K562 (cell line): ENCODE results near the gene ITSN1. TPM values are rescaled to one million over a fixed set of nuclear protein-coding genes. Genes with fewer than 3 reads are reported as not detected.

Experiments
- ATAC-seq: fragments of 200-7000 bp; cut with Tn5 transposase; 3 replicates; pipeline ENCODE4 v1.9.1; 2020; ENCODE audit warnings: moderate library complexity
- BruUV-seq: library from RNA; stranded (reverse); fragments of 400-500 nt; replicated peaks from 2 replicates; lab custom pipeline; 2021; lab: Mats Ljungman, UMichigan
- CTCF ChIA-PET: fragments of 300-600 bp; formaldehyde crosslinking; extraction: SDS; loops from one replicate; lab custom pipeline; 2021; ENCODE audit warnings: low intra/inter-chr PET ratio; lab: Yijun Ruan, JAX
- POLR2A ChIA-PET: fragments of 300-600, 350-650 bp; sonication (Branson Sonifier 250); formaldehyde crosslinking; extraction: SDS; loops from one replicate; lab custom pipeline; 2021; ENCODE audit warnings: antibody characterized with exemption, inconsistent platforms; lab: Yijun Ruan, JAX
- DNase-seq, 4 experiments: peaks; one replicate each; pipeline versions ENCODE4 v3.0.0 to v3.0.0-alpha.2; 2011 to 2018; ENCODE audit warnings: low spot score in 3 of 4, mixed read lengths in 3 of 4; ENCODE audit errors: extremely low read depth in 1 of 4
- FAIRE-seq: peaks from 2 replicates; lab custom pipeline; 2011; peaks lifted over from hg19 to GRCh38; lab: Jason Lieb, UNC
- H2AFZ ChIP-seq: 2 replicates; pipeline ENCODE4 v1.6.0; 2011; ENCODE audit warnings: low read depth, low read length, control low read depth, inconsistent platforms
- H3K27ac ChIP-seq: fragments of 200-600 bp; 3 replicates; pipeline ENCODE4 v1.8.0; 2011; ENCODE audit warnings: low read depth, mild to moderate bottlenecking, control low read depth, inconsistent platforms, low read length, moderate library complexity, mixed read lengths; ENCODE audit errors: extremely low read depth
- H3K27me3 ChIP-seq, 2 experiments: fragments of 300-600 bp in 1 of 2; 2 replicates in 1 of 2; 3 replicates in 1 of 2; pipeline versions ENCODE4 v1.6.0 to v1.8.0; 2011; ENCODE audit warnings: inconsistent platforms in 2 of 2, low read length in 2 of 2, mild to moderate bottlenecking in 1 of 2, mixed read lengths in 1 of 2, moderate library complexity in 1 of 2; ENCODE audit not compliant: control insufficient read depth in 2 of 2, insufficient read depth in 2 of 2
- H3K36me3 ChIP-seq: fragments of 300-600 bp; 3 replicates; pipeline ENCODE4 v1.8.0; 2011; ENCODE audit warnings: mild to moderate bottlenecking, low read length, inconsistent platforms; ENCODE audit not compliant: control insufficient read depth, insufficient read depth
- H3K4me1 ChIP-seq, 2 experiments: fragments of 200-600 bp in 1 of 2; replicated peaks in 1 of 2; 2 replicates in 1 of 2; 3 replicates in 1 of 2; pipeline versions ENCODE4 v1.5.1 to v1.8.0; 2011; ENCODE audit warnings: inconsistent platforms in 2 of 2, low read length in 2 of 2, mild to moderate bottlenecking in 1 of 2, mixed read lengths in 1 of 2, moderate library complexity in 1 of 2; ENCODE audit not compliant: control insufficient read depth in 2 of 2, insufficient read depth in 2 of 2
- H3K4me2 ChIP-seq: 2 replicates; pipeline ENCODE4 v1.6.1; 2011; ENCODE audit warnings: low read length, control low read depth, inconsistent platforms, mixed read lengths; ENCODE audit not compliant: insufficient read depth
- H3K4me3 ChIP-seq: fragments of 200-600 bp; sonication (generic), shearing (Covaris generic); 2 replicates; pipeline ENCODE4 v1.5.1; 2016; ENCODE audit warnings: control low read depth, inconsistent platforms
- H3K79me2 ChIP-seq: fragments of 200-600 bp; 3 replicates; pipeline ENCODE4 v1.8.0; 2011; ENCODE audit warnings: low read length, inconsistent platforms; ENCODE audit not compliant: control insufficient read depth, insufficient read depth
- H3K9ac ChIP-seq, 2 experiments: 2 replicates each; pipeline versions ENCODE4 v1.6.0 to v1.6.1; 2011; ENCODE audit warnings: low read depth in 2 of 2, low read length in 2 of 2, control low read depth in 1 of 2, inconsistent platforms in 1 of 2, mild to moderate bottlenecking in 1 of 2, mixed read lengths in 1 of 2; ENCODE audit not compliant: insufficient read depth in 1 of 2
- H3K9me1 ChIP-seq: one replicate; pipeline ENCODE4 v1.6.0; 2011; ENCODE audit warnings: inconsistent platforms, mild to moderate bottlenecking, low read length, moderate library complexity; ENCODE audit not compliant: control insufficient read depth, insufficient read depth
- H3K9me3 ChIP-seq: replicated peaks from 2 replicates; pipeline ENCODE4 v1.5.1; 2011; ENCODE audit warnings: low read depth, low read length, inconsistent platforms; ENCODE audit not compliant: control insufficient read depth, insufficient read depth
- H4K20me1 ChIP-seq: replicated peaks from 2 replicates; pipeline ENCODE4 v1.6.1; 2011; ENCODE audit warnings: low read length, inconsistent platforms, mixed read lengths; ENCODE audit not compliant: control insufficient read depth, insufficient read depth
- CBX5 ChIP-seq: IDR thresholded peaks from 2 replicates; pipeline ENCODE4 v1.6.1; 2014; ENCODE audit warnings: low read depth, borderline replicate concordance
- CREB1 ChIP-seq, 2 experiments: sonication (generic) in 1 of 2; formaldehyde crosslinking in 1 of 2; IDR thresholded peaks; 2 replicates each; pipeline versions ENCODE4 v1.6.1 to v1.8.0; 2012 to 2022; ENCODE audit warnings: inconsistent platforms in 1 of 2, mild to moderate bottlenecking in 1 of 2, missing genetic modification reagents in 1 of 2, moderate library complexity in 1 of 2
- GATA2 ChIP-seq: sonication (generic); formaldehyde crosslinking; IDR thresholded peaks from 2 replicates; pipeline ENCODE4 v1.4.0; 2020; ENCODE audit warnings: mild to moderate bottlenecking, missing genetic modification reagents
- HIVEP1 ChIP-seq: fragments of 250-450 bp; sonication (Bioruptor Pico); IDR thresholded peaks from 2 replicates; pipeline ENCODE4 v1.4.0; 2020; ENCODE audit warnings: mild to moderate bottlenecking
- KAT2B ChIP-seq: IDR thresholded peaks from one replicate; pipeline ENCODE4 v1.6.1; 2012; ENCODE audit warnings: low read depth, mild to moderate bottlenecking, control low read depth, inconsistent platforms, low read length, moderate library complexity
- MXI1 ChIP-seq: IDR thresholded peaks from 2 replicates; pipeline ENCODE4 v1.6.1; 2011; ENCODE audit warnings: low read depth, mild to moderate bottlenecking, improper control_type of control experiment, low read length
- NFATC3 ChIP-seq: fragments of 450-650 bp; IDR thresholded peaks from 2 replicates; pipeline ENCODE4 v1.6.1; 2017; ENCODE audit warnings: mild to moderate bottlenecking
- NR3C1 ChIP-seq: sonication (generic); formaldehyde crosslinking; IDR thresholded peaks from 2 replicates; pipeline ENCODE4 v1.8.1; 2022; ENCODE audit warnings: missing genetic modification reagents
- PTRF ChIP-seq: fragments of 450-650 bp; IDR thresholded peaks from 2 replicates; pipeline ENCODE4 v1.6.1; 2016; ENCODE audit warnings: mild to moderate bottlenecking, missing genetic modification characterization, missing compliant biosample characterization
- SAP30 ChIP-seq: fragments of 200-600 bp; sonication (generic); IDR thresholded peaks from 2 replicates; pipeline ENCODE4 v1.6.1; 2012; ENCODE audit warnings: borderline replicate concordance, low read depth, mild to moderate bottlenecking, moderate library complexity, low read length, control low read depth, inconsistent platforms; ENCODE audit not compliant: insufficient read depth, poor library complexity, severe bottlenecking
- STAT5A ChIP-seq: IDR thresholded peaks from 2 replicates; pipeline ENCODE4 v1.6.1; 2012; ENCODE audit warnings: low read length, inconsistent platforms, borderline replicate concordance
- ZFP36 ChIP-seq: fragments of 150-350 bp; IDR thresholded peaks from 2 replicates; pipeline ENCODE4 v1.6.1; 2018; ENCODE audit warnings: low read length, low read depth; ENCODE audit not compliant: partially characterized antibody
- ZFX ChIP-seq: sonication (generic); formaldehyde crosslinking; IDR thresholded peaks from 2 replicates; pipeline ENCODE4 v1.8.0; 2022; ENCODE audit warnings: mild to moderate bottlenecking, missing genetic modification reagents, moderate library complexity
- ZNF75A ChIP-seq: fragments of 450-650 bp; formaldehyde crosslinking; IDR thresholded peaks from 2 replicates; pipeline ENCODE4 v1.4.0; 2020; ENCODE audit warnings: mild to moderate bottlenecking
- WGBS: fragments of 100-300 bp; shearing (Covaris generic); methylation state at CpG from one replicate; pipeline ENCODE4 v1.1.6; 2016; ENCODE audit warnings: low coverage, mixed read lengths; ENCODE audit not compliant: insufficient coverage; ENCODE audit errors: missing lambda C conversion rate; 5-methylcytosine and 5-hydroxymethylcytosine counted together
- in situ Hi-C: fragments of 300-500 bp; cut with MboI; formaldehyde crosslinking; loops from 4 replicates; pipeline ENCODE4 v1.15.0; 2018; ENCODE audit warnings: inconsistent platforms, mixed read lengths
- intact Hi-C: fragments of 100-400 bp; cut with micrococcal nuclease; formaldehyde crosslinking; loops from 2 replicates; pipeline ENCODE4 v1.14.2; 2022
- polyA plus RNA-seq, 8 experiments: library from polyadenylated mRNA; depleted of rRNA in 4 of 8; stranded (reverse) in 5 of 8; unstranded in 3 of 8; fragments of >200 nt; fragmentation: Nextera tagmentation in 2 of 8; fragmentation: Illumina TruSeq in 1 of 8; extraction: Ambion mirVana in 2 of 8; extraction: Trizol in 1 of 8; gene quantifications; 2 replicates each; pipeline versions ENCODE4 v1.2.1 to v1.2.3, GENCODE V29; 2011 to 2014; ENCODE audit warnings: inconsistent platforms in 1 of 8, missing spikeins in 1 of 8
- total RNA-seq, 7 experiments: library from RNA; depleted of rRNA in 6 of 7; stranded (reverse); fragments of >200 nt in 6 of 7; fragmentation: Illumina TruSeq in 2 of 7; extraction: Trizol in 2 of 7; gene quantifications; 2 replicates each; pipeline versions ENCODE4 v1.2.1 to v1.2.3, GENCODE V29; 2011 to 2021; ENCODE audit warnings: low replicate concordance in 1 of 7
- TF ChIP-seq, protein P1 (sequence below): fragments of 450-650 bp; IDR thresholded peaks from 2 replicates; pipeline ENCODE4 v1.6.1; 2016; ENCODE audit warnings: low read depth, mild to moderate bottlenecking, moderate library complexity
- TF ChIP-seq, protein P2 (sequence below): fragments of 450-650 bp; formaldehyde crosslinking; IDR thresholded peaks from 2 replicates; pipeline ENCODE4 v1.4.0; 2020; ENCODE audit warnings: mild to moderate bottlenecking, moderate library complexity
- TF ChIP-seq, protein P3 (sequence below): sonication (generic); formaldehyde crosslinking; IDR thresholded peaks from 2 replicates; pipeline ENCODE4 v1.8.1; 2022; ENCODE audit warnings: missing genetic modification reagents

Gene ITSN1
- total and polyA plus RNA-seq, 9 of the 15 experiments (the other 6 are each of a cell fraction or from before 2014, with no cell fraction given) = 1.1 to 12.6 (median 4.8) TPM

GRCh38 chr21:33893917-33894316 is 251.6 kb downstream of the ITSN1 start:
- H4K20me1 ChIP-seq = no peaks in the 10 kb centered on the region
- no TSS peak for BruUV-seq
- no peak overlapping the region for H2AFZ ChIP-seq
- H3K9ac ChIP-seq = no peak overlapping the region
- H3K4me1 ChIP-seq = peaks cover 2 to 12% of the 10 kb centered on the region in 2 experiments; a peak in 3 of 5 replicates
- H3K36me3 ChIP-seq = no peaks in the 10 kb centered on the region
- WGBS = 27% methylated on average over 4 of the region's 4 CpGs
- ATAC-seq = no peak
- ChIA-PET POLR2A (interaction anchor here (1.2 to 1.5 kb wide), 2 partner anchors 16 to 23 kb away, joined by 3 read pairs; no protein-coding TSS in a partner anchor), CTCF (interaction anchor here (0.6 kb wide), 2 partner anchors 49 to 694 kb away, joined by 3 read pairs; no protein-coding TSS in a partner anchor)
- no peak overlapping the region for H3K4me3 ChIP-seq
- FAIRE-seq = no peak
- no peak overlapping the region for H3K27ac ChIP-seq
- in situ Hi-C loops = no loop called here
- H3K9me3 ChIP-seq = no peaks in the 10 kb centered on the region
- no peaks in the 10 kb centered on the region for H3K79me2 ChIP-seq
- H3K4me2 ChIP-seq = no peak overlapping the region
- H3K27me3 ChIP-seq = peaks cover 14 to 15% of the 10 kb centered on the region in 2 experiments; a peak in 4 of 5 replicates
- no peaks in the 10 kb centered on the region for H3K9me1 ChIP-seq
- no peak for DNase-seq
- intact Hi-C loops = loop anchor here (5.0 kb wide), 2 partner anchors 287 to 352 kb away; partner anchors contain the start of genes GART and SON
- no peak for TF ChIP-seq NFATC3
- TF ChIP-seq CBX5 = no peak
- TF ChIP-seq NR3C1 (CRISPR knock-in tag) = no peak
- no peak for TF ChIP-seq HIVEP1 (CRISPR knock-in tag)
- peak; percentile 37; the same call in 1 of the 2 replicates for TF ChIP-seq GATA2 (CRISPR knock-in tag)
- no peak for TF ChIP-seq ZFP36
- peak; percentile 27; the same call in 1 of the 2 replicates for TF ChIP-seq ZFX
- no peak for TF ChIP-seq KAT2B
- no peak for TF ChIP-seq STAT5A
- no peak for TF ChIP-seq MXI1
- TF ChIP-seq ZNF75A = no peak
- TF ChIP-seq, protein P1, sequence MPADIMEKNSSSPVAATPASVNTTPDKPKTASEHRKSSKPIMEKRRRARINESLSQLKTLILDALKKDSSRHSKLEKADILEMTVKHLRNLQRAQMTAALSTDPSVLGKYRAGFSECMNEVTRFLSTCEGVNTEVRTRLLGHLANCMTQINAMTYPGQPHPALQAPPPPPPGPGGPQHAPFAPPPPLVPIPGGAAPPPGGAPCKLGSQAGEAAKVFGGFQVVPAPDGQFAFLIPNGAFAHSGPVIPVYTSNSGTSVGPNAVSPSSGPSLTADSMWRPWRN = no peak
- TF ChIP-seq PTRF (tag) = no peak
- no peak for TF ChIP-seq SAP30
- TF ChIP-seq, protein P2, sequence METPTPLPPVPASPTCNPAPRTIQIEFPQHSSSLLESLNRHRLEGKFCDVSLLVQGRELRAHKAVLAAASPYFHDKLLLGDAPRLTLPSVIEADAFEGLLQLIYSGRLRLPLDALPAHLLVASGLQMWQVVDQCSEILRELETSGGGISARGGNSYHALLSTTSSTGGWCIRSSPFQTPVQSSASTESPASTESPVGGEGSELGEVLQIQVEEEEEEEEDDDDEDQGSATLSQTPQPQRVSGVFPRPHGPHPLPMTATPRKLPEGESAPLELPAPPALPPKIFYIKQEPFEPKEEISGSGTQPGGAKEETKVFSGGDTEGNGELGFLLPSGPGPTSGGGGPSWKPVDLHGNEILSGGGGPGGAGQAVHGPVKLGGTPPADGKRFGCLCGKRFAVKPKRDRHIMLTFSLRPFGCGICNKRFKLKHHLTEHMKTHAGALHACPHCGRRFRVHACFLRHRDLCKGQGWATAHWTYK = no peak
- TF ChIP-seq, protein P3, sequence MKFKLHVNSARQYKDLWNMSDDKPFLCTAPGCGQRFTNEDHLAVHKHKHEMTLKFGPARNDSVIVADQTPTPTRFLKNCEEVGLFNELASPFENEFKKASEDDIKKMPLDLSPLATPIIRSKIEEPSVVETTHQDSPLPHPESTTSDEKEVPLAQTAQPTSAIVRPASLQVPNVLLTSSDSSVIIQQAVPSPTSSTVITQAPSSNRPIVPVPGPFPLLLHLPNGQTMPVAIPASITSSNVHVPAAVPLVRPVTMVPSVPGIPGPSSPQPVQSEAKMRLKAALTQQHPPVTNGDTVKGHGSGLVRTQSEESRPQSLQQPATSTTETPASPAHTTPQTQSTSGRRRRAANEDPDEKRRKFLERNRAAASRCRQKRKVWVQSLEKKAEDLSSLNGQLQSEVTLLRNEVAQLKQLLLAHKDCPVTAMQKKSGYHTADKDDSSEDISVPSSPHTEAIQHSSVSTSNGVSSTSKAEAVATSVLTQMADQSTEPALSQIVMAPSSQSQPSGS = no peak
- no peak for TF ChIP-seq CREB1 (IDR thresholded peaks at IDR 0.05)
- TF ChIP-seq CREB1 (CRISPR knock-in tag; IDR thresholded peaks at IDR 0.05) = no peak
